AG10803 (cell line): ENCODE data around the gene CRYBA1.
A peak's percentile ranks its signal among the peaks of the same experiment; 100 is the strongest.
"Not testable (repeated sequence)": the region's sequence is repeated elsewhere in the genome, so short reads cannot be mapped to it uniquely, and the experiment has no call there.

Source experiments
- DNase-seq: peaks from one replicate; pipeline ENCODE4 v3.0.0; 2010; ENCODE audit warnings: low read depth
- H3K4me3 ChIP-seq: 2 replicates; pipeline ENCODE4 v1.5.1; 2011; ENCODE audit warnings: mild to moderate bottlenecking, low read length, control low read depth
- CTCF ChIP-seq: conservative IDR thresholded peaks from 2 replicates; pipeline ENCODE4 v1.5.1; 2011; ENCODE audit warnings: mild to moderate bottlenecking, low read length, control low read depth, inconsistent platforms

The CRYBA1 gene

GRCh38 chr17:29246628-29247027, at the start of gene CRYBA1:
CRYBA1 (plus strand) TSS chr17:29246859; CDS start chr17:29246864, 5 bp downstream.
- no peak for TF ChIP-seq CTCF
- no peak for DNase-seq
- H3K4me3 ChIP-seq, result no peak within 1 kb of the TSS

GRCh38 chr17:29197516-29198272, 49.0 kb upstream of the CRYBA1 start:
- no peak for TF ChIP-seq CTCF
- H3K4me3 ChIP-seq, result no peak overlapping the region
- DNase-seq, result no peak

GRCh38 chr17:29204068-29204804, 42.4 kb upstream of the CRYBA1 start:
- not testable (repeated sequence) for DNase-seq, H3K4me3 ChIP-seq

- no peak for TF ChIP-seq CTCF
- no peak for DNase-seq
- no peak overlapping the region for H3K4me3 ChIP-seq
These were observed 41.6 kb upstream of the CRYBA1 start for GRCh38 chr17:29205047-29205446.

- no peak overlapping the region for H3K4me3 ChIP-seq
- no peak for TF ChIP-seq CTCF
- DNase-seq, result no peak
These were observed 38.7 kb upstream of the CRYBA1 start for GRCh38 chr17:29207975-29208374.

- no peak for TF ChIP-seq CTCF
- no peak for DNase-seq
- no peak overlapping the region for H3K4me3 ChIP-seq
These were observed 37.6 kb upstream of the CRYBA1 start for GRCh38 chr17:29209073-29209472.

- TF ChIP-seq CTCF, result no peak
- no peak overlapping the region for H3K4me3 ChIP-seq
- DNase-seq, result peak; percentile 44
These were observed 35.8 kb upstream of the CRYBA1 start for GRCh38 chr17:29210879-29211278.
